NOMO-1 treated with dmso at 0.1 percent for 144 hours (cell line): Measurements from ENCODE around the gene PACRGL.

Experiments
- DNase-seq: peaks from one replicate; lab custom pipeline; 2025; ENCODE audit not compliant: unreplicated experiment; lab: John Stamatoyannopoulos, UW

The PACRGL gene

GRCh38 chr4:20700007-20700761 is at the start of gene PACRGL:
TSS of gene PACRGL (plus strand) at chr4:20700458. CDS start at chr4:20704482, 4,024 bp downstream.
- DNase-seq, result peak; percentile 97

GRCh38 chr4:20652226-20652885 is 47.9 kb upstream of the PACRGL start:
- DNase-seq, result peak; percentile 7

GRCh38 chr4:20658456-20658855 is 41.8 kb upstream of the PACRGL start:
- no peak for DNase-seq

DNA sequence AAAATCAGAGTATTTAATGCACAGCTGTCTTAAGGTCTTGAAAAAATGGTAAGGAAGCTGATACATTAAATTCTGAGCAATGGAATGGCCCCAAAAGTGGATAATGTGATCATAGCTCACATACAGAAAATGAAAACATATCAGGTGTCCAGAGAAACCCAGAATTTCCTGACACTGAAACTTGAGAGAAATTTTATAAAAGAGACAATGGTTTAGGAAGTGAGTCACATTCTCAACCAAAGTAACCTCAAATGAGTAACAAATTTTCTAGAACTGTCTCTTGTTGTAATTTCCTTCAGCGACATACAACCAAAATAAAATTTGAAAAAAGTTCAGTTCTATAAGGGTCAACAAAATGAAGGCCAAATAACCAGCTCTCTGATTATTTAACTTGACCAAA is 37.4 kb upstream of the PACRGL start:
- no peak for DNase-seq

DNA sequence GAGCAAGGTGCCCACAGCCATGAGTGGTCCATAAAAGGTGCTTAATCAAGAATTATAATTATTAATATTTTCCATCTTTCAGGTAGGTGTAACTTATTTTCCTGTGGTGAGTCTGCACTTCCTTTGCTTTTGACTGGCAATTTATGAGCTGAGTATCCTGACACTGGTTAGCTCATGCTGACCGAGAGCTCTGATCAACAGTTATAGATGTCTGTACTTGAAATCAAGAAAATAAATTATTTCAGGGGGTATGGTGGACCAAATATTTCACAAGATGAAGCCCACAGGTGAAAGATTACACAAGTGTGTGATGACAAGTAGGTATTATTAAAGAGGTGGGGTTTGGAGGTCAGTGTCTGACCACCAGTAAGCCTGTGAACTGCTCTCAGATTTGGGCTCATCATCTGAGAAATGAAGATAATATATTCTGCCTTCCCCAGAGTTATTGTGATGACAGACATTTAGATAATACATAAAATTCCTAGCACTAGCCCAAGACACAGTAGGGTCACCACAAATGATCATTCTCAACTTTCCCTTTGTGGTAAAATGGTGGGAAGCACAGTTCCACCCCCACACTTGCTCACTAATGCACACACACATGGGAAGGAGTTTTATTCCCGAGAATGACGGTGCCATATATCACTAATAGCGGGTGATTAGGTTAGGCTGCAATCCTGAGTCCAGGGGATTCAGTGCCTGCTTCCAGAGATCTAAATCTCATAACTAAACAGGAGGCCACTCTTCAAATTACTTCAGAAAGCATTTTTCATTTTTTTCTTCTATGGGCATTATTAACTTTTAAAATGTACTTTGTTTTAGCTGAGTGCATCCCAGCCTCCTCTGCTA is 34.0 kb upstream of the PACRGL start:
- no peak for DNase-seq

- no peak for DNase-seq
Observed at GRCh38 chr4:20672262-20672661, 28.0 kb upstream of the PACRGL start.

DNA sequence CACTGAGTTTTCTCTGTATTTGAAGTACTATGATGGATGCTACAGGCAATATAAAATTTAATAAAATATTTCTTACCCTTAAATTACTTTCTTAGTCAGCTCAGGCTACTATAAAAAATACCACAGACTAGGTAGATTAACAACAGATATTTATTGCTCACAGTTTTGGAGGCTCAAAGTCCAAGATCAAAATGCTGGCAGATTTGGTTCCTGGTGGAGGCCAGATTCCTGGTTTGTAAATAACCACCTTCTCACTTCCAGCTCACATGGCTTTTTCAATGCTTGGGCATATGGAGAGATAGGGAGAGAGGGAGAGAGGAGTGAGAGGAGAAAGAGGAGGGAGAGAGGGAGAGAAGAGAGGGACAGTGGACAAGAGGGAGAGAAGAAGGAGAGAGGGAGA is 24.5 kb upstream of the PACRGL start:
- no peak for DNase-seq

- no peak for DNase-seq
Observed at GRCh38 chr4:20676501-20677197, 23.6 kb upstream of the PACRGL start.

DNA sequence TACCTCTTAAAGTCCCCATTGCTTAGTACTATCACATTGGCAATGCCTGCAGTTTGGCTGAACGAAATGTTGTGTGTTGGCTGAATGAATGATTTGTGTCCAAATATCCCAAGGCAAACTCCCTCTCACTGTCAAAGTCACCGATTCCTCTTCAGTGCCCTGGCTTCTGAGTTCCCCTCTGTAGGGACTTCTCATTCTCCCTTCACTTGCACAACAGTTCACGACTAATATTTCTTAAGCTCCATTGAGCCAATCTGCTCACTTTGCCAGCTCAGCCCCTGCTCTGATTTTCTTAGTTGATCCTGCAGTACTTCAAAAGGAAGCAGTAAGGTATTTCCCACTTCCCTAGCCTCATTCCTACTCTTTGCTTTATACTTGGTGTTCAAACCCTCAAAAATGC is 21.9 kb upstream of the PACRGL start:
- DNase-seq, result no peak

GRCh38 chr4:20679951-20680350 is 20.3 kb upstream of the PACRGL start:
- no peak for DNase-seq

GRCh38 chr4:20680736-20681135 is 19.5 kb upstream of the PACRGL start:
- DNase-seq, result no peak

- DNase-seq, result no peak
Observed at GRCh38 chr4:20681271-20681670, 19.0 kb upstream of the PACRGL start.

GRCh38 chr4:20682853-20683252 is 17.4 kb upstream of the PACRGL start:
- no peak for DNase-seq

DNA sequence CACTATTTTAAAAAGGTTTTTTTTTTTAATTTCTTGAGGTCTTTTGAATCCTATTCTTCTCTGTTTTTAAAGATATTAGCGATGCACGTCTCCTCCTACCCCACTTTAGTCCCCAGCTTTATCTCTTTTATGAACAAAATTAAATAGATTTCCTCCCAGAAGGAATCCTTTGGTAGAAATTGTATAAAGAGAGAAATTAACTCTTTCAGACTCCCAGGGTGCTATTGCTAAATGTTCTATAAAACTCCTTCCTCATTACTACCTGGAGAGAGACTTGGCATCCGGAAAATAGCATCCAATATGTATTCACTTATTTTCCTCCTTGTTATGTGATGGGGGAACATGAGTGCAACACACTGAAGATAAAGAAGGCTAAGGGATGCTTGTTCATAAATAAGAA is 16.5 kb upstream of the PACRGL start:
- DNase-seq, result no peak

- no peak for DNase-seq
Observed at GRCh38 chr4:20684852-20685763, 15.2 kb upstream of the PACRGL start.

GRCh38 chr4:20687864-20688263 is 12.4 kb upstream of the PACRGL start:
- DNase-seq, result no peak

- DNase-seq, result no peak
Observed at GRCh38 chr4:20696815-20697214, 3.4 kb upstream of the PACRGL start.

GRCh38 chr4:20698382-20698781 is 1.9 kb upstream of the PACRGL start:
- DNase-seq, result no peak

- no peak for DNase-seq
Observed at GRCh38 chr4:20698820-20699219, 1.4 kb upstream of the PACRGL start.

DNA sequence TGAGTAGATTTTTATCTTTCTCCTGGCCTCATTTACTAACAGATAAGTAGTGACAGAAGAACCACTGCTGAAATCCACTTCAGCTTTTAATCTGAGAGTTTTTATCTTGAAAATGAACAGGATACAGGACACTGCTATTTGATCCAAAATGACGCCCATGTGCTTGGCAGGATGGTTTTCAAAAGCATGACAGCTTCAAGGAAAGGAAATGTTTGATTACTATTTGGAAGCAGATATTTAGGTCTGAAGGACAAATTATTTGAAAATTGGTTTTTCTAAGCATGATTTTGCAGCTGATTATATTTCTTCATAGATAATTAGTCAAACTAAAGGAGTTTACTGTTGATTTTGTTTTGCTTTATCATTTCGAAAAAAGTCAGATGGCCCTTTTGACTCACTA is 11.1 kb downstream of the PACRGL start:
- no peak for DNase-seq
